H9 (cell line): ENCODE measurements around the gene SLC25A4. TPM values are rescaled to one million over a fixed set of nuclear protein-coding genes. Genes with fewer than 3 reads are reported as not detected.

ENCODE experiments used
- DNase-seq: peaks from one replicate; pipeline ENCODE4 v3.0.0-alpha.2; 2017
- H2AFZ ChIP-seq: one replicate; pipeline ENCODE4 v1.6.1; 2013; ENCODE audit warnings: mild to moderate bottlenecking, low read length, control low read depth, moderate library complexity
- H2AK5ac ChIP-seq: 2 replicates; pipeline ENCODE4 v1.6.1; 2013; ENCODE audit warnings: low read length, control low read depth, mixed read lengths; ENCODE audit not compliant: insufficient read length
- H2BK120ac ChIP-seq: one replicate; pipeline ENCODE4 v1.6.1; 2013; ENCODE audit warnings: low read depth, mild to moderate bottlenecking, low read length, control low read depth, inconsistent platforms; ENCODE audit not compliant: poor library complexity, severe bottlenecking
- H2BK12ac ChIP-seq: 2 replicates; pipeline ENCODE4 v1.6.1; 2013; ENCODE audit warnings: low read length, control low read depth, mixed read lengths, low read depth; ENCODE audit not compliant: insufficient read length
- H2BK15ac ChIP-seq: 2 replicates; pipeline ENCODE4 v1.6.1; 2013; ENCODE audit warnings: low read depth, low read length, control low read depth
- H2BK20ac ChIP-seq: one replicate; pipeline ENCODE4 v1.6.1; 2013; ENCODE audit warnings: low read depth, mild to moderate bottlenecking, low read length, control low read depth, inconsistent platforms; ENCODE audit not compliant: poor library complexity, severe bottlenecking
- H2BK5ac ChIP-seq: 2 replicates; pipeline ENCODE4 v1.6.1; 2013; ENCODE audit warnings: low read length, control low read depth, mixed read lengths; ENCODE audit not compliant: insufficient read length
- H3K14ac ChIP-seq: 2 replicates; pipeline ENCODE4 v1.6.1; 2013; ENCODE audit warnings: low read length, control low read depth; ENCODE audit not compliant: insufficient read depth
- H3K18ac ChIP-seq: 2 replicates; pipeline ENCODE4 v1.6.1; 2013; ENCODE audit warnings: low read depth, mild to moderate bottlenecking, mixed read lengths, low read length, control low read depth; ENCODE audit not compliant: insufficient read length
- H3K23ac ChIP-seq: 2 replicates; pipeline ENCODE4 v1.6.1; 2013; ENCODE audit warnings: low read length, control low read depth, mixed read lengths, low read depth; ENCODE audit not compliant: insufficient read length
- H3K23me2 ChIP-seq: 2 replicates; pipeline ENCODE4 v1.6.1; 2013; ENCODE audit warnings: low read depth, mild to moderate bottlenecking, mixed read lengths, low read length, control low read depth; ENCODE audit not compliant: insufficient read length, poor library complexity, severe bottlenecking
- H3K27ac ChIP-seq: 2 replicates; pipeline ENCODE4 v1.5.1; 2013; ENCODE audit warnings: low read length, control low read depth, mixed read lengths, low read depth; ENCODE audit not compliant: insufficient read length
- H3K27me3 ChIP-seq: 2 replicates; pipeline ENCODE4 v1.6.1; 2013; ENCODE audit warnings: low read length, control low read depth, inconsistent platforms; ENCODE audit not compliant: insufficient read depth
- H3K4ac ChIP-seq: 2 replicates; pipeline ENCODE4 v1.6.1; 2013; ENCODE audit warnings: low read depth, mild to moderate bottlenecking, control low read depth, inconsistent platforms, low read length, moderate library complexity
- H3K4me1 ChIP-seq: 2 replicates; pipeline ENCODE4 v1.6.1; 2013; ENCODE audit warnings: low read length, control low read depth, inconsistent platforms; ENCODE audit not compliant: insufficient read depth
- H3K4me2 ChIP-seq: 2 replicates; pipeline ENCODE4 v1.6.1; 2013; ENCODE audit warnings: low read length, control low read depth, mixed read lengths; ENCODE audit not compliant: insufficient read length, insufficient read depth
- H3K56ac ChIP-seq: 2 replicates; pipeline ENCODE4 v1.6.1; 2013; ENCODE audit warnings: low read depth, mild to moderate bottlenecking, mixed read lengths, low read length, control low read depth; ENCODE audit not compliant: insufficient read length
- H3K79me1 ChIP-seq: 2 replicates; pipeline ENCODE4 v1.6.1; 2013; ENCODE audit warnings: low read depth, mild to moderate bottlenecking, moderate library complexity, low read length, control low read depth, inconsistent platforms; ENCODE audit not compliant: insufficient read depth, poor library complexity, severe bottlenecking
- H3K79me2 ChIP-seq: 2 replicates; pipeline ENCODE4 v1.6.1; 2013; ENCODE audit warnings: low read length, control low read depth, inconsistent platforms; ENCODE audit not compliant: insufficient read depth
- H3K9ac ChIP-seq: 2 replicates; pipeline ENCODE4 v1.6.1; 2013; ENCODE audit warnings: low read length, control low read depth, mixed read lengths; ENCODE audit not compliant: insufficient read length; ENCODE audit errors: extremely low read depth
- H3K9me3 ChIP-seq: one replicate; pipeline ENCODE4 v1.6.1; 2013; ENCODE audit warnings: low read depth, low read length, inconsistent platforms; ENCODE audit not compliant: control insufficient read depth
- H3T11ph ChIP-seq: one replicate; pipeline ENCODE4 v1.6.1; 2013; ENCODE audit warnings: mild to moderate bottlenecking, low read length, control low read depth, inconsistent platforms
- H4K20me1 ChIP-seq: one replicate; pipeline ENCODE4 v1.6.1; 2013; ENCODE audit not compliant: control insufficient read depth, insufficient read length, insufficient read depth
- H4K5ac ChIP-seq: 2 replicates; pipeline ENCODE4 v1.6.1; 2013; ENCODE audit warnings: low read depth, mild to moderate bottlenecking, mixed read lengths, low read length, control low read depth; ENCODE audit not compliant: insufficient read length
- H4K8ac ChIP-seq: replicated peaks from 2 replicates; pipeline ENCODE4 v1.6.1; 2013; ENCODE audit warnings: low read length, control low read depth, mixed read lengths, low read depth; ENCODE audit not compliant: insufficient read length
- H4K91ac ChIP-seq: 2 replicates; pipeline ENCODE4 v1.6.1; 2013; ENCODE audit warnings: low read depth, mild to moderate bottlenecking, moderate library complexity, mixed read lengths, low read length, control low read depth; ENCODE audit not compliant: insufficient read length
- H3K27ac Mint-ChIP-seq, 3 experiments: 2 replicates in 2 of 3; 3 replicates in 1 of 3; pipeline ENCODE4 v1.8.0; 2020 to 2021; ENCODE audit warnings: mixed read lengths in 3 of 3, mild to moderate bottlenecking in 1 of 3, moderate library complexity in 1 of 3
- H3K27me3 Mint-ChIP-seq: 2 replicates; pipeline ENCODE4 v1.8.0; 2021; ENCODE audit warnings: low read depth, mild to moderate bottlenecking, moderate library complexity, mixed read lengths
- H3K36me3 Mint-ChIP-seq, 3 experiments: 2 replicates in 2 of 3; 3 replicates in 1 of 3; pipeline ENCODE4 v1.8.0; 2020 to 2021; ENCODE audit warnings: low read depth in 3 of 3, mixed read lengths in 3 of 3; ENCODE audit not compliant: insufficient read depth in 1 of 3
- H3K4me1 Mint-ChIP-seq, 2 experiments: 2 replicates each; pipeline ENCODE4 v1.8.0; 2020; ENCODE audit warnings: mixed read lengths in 2 of 2
- H3K4me3 Mint-ChIP-seq, 2 experiments: 2 replicates in 1 of 2; 3 replicates in 1 of 2; pipeline ENCODE4 v1.8.0; 2020 to 2021; ENCODE audit warnings: mild to moderate bottlenecking in 2 of 2, mixed read lengths in 2 of 2, moderate library complexity in 1 of 2
- H3K9me3 Mint-ChIP-seq, 2 experiments: 2 replicates in 1 of 2; 3 replicates in 1 of 2; pipeline ENCODE4 v1.8.0; 2020; ENCODE audit warnings: mild to moderate bottlenecking in 2 of 2, mixed read lengths in 2 of 2, moderate library complexity in 1 of 2
- WGBS: extraction: QIAGEN DNeasy Blood & Tissue Kit; methylation state at CpG from one replicate; pipeline ENCODE4 v1.1.7; 2013; ENCODE audit warnings: missing lambda C conversion rate, low lambda C conversion rate, mixed read lengths; ENCODE audit not compliant: insufficient read length; ENCODE audit errors: extremely low coverage; 5-methylcytosine and 5-hydroxymethylcytosine counted together
- total RNA-seq: library from RNA; stranded (reverse); gene quantifications from 2 replicates; pipeline ENCODE4 v1.2.1, GENCODE V29; 2021
- TF ChIP-seq, protein P1 (sequence below): fragments of 200-600 bp; sonication (generic); conservative IDR thresholded peaks from 3 replicates; pipeline ENCODE4 v1.8.0; 2021; ENCODE audit warnings: antibody characterized with exemption, mild to moderate bottlenecking

The SLC25A4 gene
- total RNA-seq, 1 experiment from 2014 or later = 54.4 TPM

DNA sequence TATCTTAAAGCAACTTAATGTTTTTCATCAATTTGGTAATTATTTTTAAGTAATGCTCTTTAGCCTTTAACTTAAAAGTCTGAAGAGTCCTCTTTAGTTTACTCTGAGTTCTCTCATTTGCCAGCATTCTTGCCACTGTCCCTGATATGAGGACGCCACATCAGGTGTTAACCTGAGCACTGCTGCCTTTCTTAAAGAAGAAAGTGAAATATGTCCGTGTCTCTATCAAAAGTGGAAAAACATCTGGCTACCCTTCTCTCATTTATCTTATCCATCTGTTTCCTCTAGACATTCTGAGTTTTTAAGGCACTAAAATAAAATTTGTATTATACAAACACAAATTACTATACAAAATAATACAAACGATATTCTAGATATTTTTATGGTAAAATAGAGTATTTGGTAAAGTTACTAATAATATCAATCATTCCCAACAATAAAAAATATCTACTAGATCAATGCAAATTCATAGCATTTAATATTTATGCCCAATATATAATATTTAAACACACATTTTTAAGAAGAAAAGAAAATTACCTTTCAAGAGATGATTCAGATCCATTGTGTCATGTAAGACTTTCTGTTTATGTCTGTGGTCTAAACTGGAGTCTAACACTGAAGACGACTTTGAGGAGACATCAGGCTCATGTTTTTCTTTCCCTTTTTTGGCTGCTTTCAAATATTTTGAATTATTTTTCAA lies 46.7 kb downstream of the SLC25A4 start:
- H3K23me2 ChIP-seq = no peaks in the 10 kb centered on the region

More for the DNA sequence above, 46.7 kb downstream of the SLC25A4 start:
- Histone ChIP-seq H3K14ac (no peak overlapping the region), H3K18ac (no peak overlapping the region), H3K79me2 (no peaks in the 10 kb centered on the region; the same call in 1 of the 2 replicates), H3K4ac (no peak overlapping the region), H3K27ac (no peak overlapping the region), H3K56ac (no peak overlapping the region), H2BK15ac (no peak overlapping the region), H3K27me3 (no peaks in the 10 kb centered on the region), H2AK5ac (no peak overlapping the region), H2BK5ac (no peak overlapping the region), H4K20me1 (no peaks in the 10 kb centered on the region), H3K9me3 (no peaks in the 10 kb centered on the region), H3K9ac (no peak overlapping the region), H2BK20ac (no peak overlapping the region), H2BK12ac (no peak overlapping the region), H4K91ac (no peak overlapping the region), H3K4me1 (peaks cover 4% of the 10 kb centered on the region; the same call in 1 of the 2 replicates), H2BK120ac (no peak overlapping the region), H3K4me2 (no peak overlapping the region), H3K79me1 (peaks cover 4% of the 10 kb centered on the region), H4K5ac (no peak overlapping the region), H3T11ph (no peak overlapping the region), H2AFZ (no peak overlapping the region), H4K8ac (no peak overlapping the region), H3K23ac (no peak overlapping the region)
- Mint-ChIP-seq H3K4me1 (peaks cover 9 to 12% of the 10 kb centered on the region in 2 experiments), H3K9me3 (no peaks in the 10 kb centered on the region), H3K27ac (peak overlapping the region in 1 of 3 experiments; percentile 22; a peak in 1 of 7 replicates), H3K27me3 (no peaks in the 10 kb centered on the region), H3K4me3 (no peak overlapping the region), H3K36me3 (peaks cover 3 to 29% (median 21%) of the 10 kb centered on the region in 3 experiments; a peak in 5 of 7 replicates)
- WGBS = no CpG with 5 or more reads among the region's 4 CpGs
- no peak for DNase-seq
- TF ChIP-seq, protein P1, sequence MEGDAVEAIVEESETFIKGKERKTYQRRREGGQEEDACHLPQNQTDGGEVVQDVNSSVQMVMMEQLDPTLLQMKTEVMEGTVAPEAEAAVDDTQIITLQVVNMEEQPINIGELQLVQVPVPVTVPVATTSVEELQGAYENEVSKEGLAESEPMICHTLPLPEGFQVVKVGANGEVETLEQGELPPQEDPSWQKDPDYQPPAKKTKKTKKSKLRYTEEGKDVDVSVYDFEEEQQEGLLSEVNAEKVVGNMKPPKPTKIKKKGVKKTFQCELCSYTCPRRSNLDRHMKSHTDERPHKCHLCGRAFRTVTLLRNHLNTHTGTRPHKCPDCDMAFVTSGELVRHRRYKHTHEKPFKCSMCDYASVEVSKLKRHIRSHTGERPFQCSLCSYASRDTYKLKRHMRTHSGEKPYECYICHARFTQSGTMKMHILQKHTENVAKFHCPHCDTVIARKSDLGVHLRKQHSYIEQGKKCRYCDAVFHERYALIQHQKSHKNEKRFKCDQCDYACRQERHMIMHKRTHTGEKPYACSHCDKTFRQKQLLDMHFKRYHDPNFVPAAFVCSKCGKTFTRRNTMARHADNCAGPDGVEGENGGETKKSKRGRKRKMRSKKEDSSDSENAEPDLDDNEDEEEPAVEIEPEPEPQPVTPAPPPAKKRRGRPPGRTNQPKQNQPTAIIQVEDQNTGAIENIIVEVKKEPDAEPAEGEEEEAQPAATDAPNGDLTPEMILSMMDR = no peak
